ENCODE results near the gene OR9Q1. TPM values are rescaled to one million over a fixed set of nuclear protein-coding genes. Genes with fewer than 3 reads are reported as not detected.

OR9Q1 gene
- total and polyA plus RNA-seq, 2 of the 13 experiments (the other 11 are each of a cell fraction or from before 2014, with no cell fraction given), result not detected

- TF ChIP-seq AFF4 (CRISPR knock-in tag; IDR thresholded peaks at IDR 0.05) (no peak), MTF1 (CRISPR knock-in tag; IDR thresholded peaks at IDR 0.05) (no peak), GFI1 (CRISPR knock-in tag; IDR thresholded peaks at IDR 0.05; ENCODE audit: borderline replicate concordance) (no peak), FOXK1 (CRISPR knock-in tag; IDR thresholded peaks at IDR 0.05; ENCODE audit: borderline replicate concordance, low read depth) (no peak), ZNF772 (CRISPR knock-in tag; IDR thresholded peaks at IDR 0.05) (no peak), KDM2A (CRISPR knock-in tag; IDR thresholded peaks at IDR 0.05; ENCODE audit: borderline replicate concordance, low read depth) (no peak), ZNF17 (CRISPR knock-in tag; IDR thresholded peaks at IDR 0.05) (no peak)
- TF ChIP-seq, protein P1, sequence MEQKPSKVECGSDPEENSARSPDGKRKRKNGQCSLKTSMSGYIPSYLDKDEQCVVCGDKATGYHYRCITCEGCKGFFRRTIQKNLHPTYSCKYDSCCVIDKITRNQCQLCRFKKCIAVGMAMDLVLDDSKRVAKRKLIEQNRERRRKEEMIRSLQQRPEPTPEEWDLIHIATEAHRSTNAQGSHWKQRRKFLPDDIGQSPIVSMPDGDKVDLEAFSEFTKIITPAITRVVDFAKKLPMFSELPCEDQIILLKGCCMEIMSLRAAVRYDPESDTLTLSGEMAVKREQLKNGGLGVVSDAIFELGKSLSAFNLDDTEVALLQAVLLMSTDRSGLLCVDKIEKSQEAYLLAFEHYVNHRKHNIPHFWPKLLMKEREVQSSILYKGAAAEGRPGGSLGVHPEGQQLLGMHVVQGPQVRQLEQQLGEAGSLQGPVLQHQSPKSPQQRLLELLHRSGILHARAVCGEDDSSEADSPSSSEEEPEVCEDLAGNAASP (CRISPR knock-in tag; IDR thresholded peaks at IDR 0.05; ENCODE audit: borderline replicate concordance), result 0 out of 2 replicates have a peak, but pooled peaks have one; percentile 24
- TF ChIP-seq, protein P2, sequence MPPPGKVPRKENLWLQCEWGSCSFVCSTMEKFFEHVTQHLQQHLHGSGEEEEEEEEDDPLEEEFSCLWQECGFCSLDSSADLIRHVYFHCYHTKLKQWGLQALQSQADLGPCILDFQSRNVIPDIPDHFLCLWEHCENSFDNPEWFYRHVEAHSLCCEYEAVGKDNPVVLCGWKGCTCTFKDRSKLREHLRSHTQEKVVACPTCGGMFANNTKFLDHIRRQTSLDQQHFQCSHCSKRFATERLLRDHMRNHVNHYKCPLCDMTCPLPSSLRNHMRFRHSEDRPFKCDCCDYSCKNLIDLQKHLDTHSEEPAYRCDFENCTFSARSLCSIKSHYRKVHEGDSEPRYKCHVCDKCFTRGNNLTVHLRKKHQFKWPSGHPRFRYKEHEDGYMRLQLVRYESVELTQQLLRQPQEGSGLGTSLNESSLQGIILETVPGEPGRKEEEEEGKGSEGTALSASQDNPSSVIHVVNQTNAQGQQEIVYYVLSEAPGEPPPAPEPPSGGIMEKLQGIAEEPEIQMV (CRISPR knock-in tag; IDR thresholded peaks at IDR 0.05; ENCODE audit: low read depth), result no peak
- TF ChIP-seq, protein P3, sequence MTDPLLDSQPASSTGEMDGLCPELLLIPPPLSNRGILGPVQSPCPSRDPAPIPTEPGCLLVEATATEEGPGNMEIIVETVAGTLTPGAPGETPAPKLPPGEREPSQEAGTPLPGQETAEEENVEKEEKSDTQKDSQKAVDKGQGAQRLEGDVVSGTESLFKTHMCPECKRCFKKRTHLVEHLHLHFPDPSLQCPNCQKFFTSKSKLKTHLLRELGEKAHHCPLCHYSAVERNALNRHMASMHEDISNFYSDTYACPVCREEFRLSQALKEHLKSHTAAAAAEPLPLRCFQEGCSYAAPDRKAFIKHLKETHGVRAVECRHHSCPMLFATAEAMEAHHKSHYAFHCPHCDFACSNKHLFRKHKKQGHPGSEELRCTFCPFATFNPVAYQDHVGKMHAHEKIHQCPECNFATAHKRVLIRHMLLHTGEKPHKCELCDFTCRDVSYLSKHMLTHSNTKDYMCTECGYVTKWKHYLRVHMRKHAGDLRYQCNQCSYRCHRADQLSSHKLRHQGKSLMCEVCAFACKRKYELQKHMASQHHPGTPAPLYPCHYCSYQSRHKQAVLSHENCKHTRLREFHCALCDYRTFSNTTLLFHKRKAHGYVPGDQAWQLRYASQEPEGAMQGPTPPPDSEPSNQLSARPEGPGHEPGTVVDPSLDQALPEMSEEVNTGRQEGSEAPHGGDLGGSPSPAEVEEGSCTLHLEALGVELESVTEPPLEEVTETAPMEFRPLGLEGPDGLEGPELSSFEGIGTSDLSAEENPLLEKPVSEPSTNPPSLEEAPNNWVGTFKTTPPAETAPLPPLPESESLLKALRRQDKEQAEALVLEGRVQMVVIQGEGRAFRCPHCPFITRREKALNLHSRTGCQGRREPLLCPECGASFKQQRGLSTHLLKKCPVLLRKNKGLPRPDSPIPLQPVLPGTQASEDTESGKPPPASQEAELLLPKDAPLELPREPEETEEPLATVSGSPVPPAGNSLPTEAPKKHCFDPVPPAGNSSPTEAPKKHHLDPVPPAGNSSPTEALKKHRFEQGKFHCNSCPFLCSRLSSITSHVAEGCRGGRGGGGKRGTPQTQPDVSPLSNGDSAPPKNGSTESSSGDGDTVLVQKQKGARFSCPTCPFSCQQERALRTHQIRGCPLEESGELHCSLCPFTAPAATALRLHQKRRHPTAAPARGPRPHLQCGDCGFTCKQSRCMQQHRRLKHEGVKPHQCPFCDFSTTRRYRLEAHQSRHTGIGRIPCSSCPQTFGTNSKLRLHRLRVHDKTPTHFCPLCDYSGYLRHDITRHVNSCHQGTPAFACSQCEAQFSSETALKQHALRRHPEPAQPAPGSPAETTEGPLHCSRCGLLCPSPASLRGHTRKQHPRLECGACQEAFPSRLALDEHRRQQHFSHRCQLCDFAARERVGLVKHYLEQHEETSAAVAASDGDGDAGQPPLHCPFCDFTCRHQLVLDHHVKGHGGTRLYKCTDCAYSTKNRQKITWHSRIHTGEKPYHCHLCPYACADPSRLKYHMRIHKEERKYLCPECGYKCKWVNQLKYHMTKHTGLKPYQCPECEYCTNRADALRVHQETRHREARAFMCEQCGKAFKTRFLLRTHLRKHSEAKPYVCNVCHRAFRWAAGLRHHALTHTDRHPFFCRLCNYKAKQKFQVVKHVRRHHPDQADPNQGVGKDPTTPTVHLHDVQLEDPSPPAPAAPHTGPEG (CRISPR knock-in tag; IDR thresholded peaks at IDR 0.05), result no peak
- TF ChIP-seq, protein P4, sequence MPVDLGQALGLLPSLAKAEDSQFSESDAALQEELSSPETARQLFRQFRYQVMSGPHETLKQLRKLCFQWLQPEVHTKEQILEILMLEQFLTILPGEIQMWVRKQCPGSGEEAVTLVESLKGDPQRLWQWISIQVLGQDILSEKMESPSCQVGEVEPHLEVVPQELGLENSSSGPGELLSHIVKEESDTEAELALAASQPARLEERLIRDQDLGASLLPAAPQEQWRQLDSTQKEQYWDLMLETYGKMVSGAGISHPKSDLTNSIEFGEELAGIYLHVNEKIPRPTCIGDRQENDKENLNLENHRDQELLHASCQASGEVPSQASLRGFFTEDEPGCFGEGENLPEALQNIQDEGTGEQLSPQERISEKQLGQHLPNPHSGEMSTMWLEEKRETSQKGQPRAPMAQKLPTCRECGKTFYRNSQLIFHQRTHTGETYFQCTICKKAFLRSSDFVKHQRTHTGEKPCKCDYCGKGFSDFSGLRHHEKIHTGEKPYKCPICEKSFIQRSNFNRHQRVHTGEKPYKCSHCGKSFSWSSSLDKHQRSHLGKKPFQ (CRISPR knock-in tag; IDR thresholded peaks at IDR 0.05; ENCODE audit: insufficient replicate concordance), result no peak
Measured at GRCh38 chr11:58060939-58061672, 37.4 kb downstream of the OR9Q1 start (continued).
